NCI-H1092 treated with DMSO at 0.1 percent for 48 hours (cell line): Measurements from ENCODE around the gene STK11.
A peak's percentile ranks its signal among the peaks of the same experiment; 100 is the strongest.

ENCODE experiments used
- DNase-seq: peaks from one replicate; lab custom pipeline; 2025; lab: John Stamatoyannopoulos, UW

STK11 gene

GRCh38 chr19:1274081-1274851 lies 68.7 kb downstream of the STK11 start:
- no peak for DNase-seq

GRCh38 chr19:1274852-1275259 lies 69.3 kb downstream of the STK11 start:
- no peak for DNase-seq

GRCh38 chr19:1275260-1275975 lies 69.8 kb downstream of the STK11 start, which contains the start of gene FAM174C:
Gene FAM174C, plus strand, starts transcription at chr19:1275530. Its CDS starts 20 bp downstream, at chr19:1275550.
- DNase-seq = peak; percentile 95

GRCh38 chr19:1275976-1276627 lies 70.5 kb downstream of the STK11 start:
- DNase-seq = no peak

- DNase-seq = no peak
Observed at GRCh38 chr19:1276628-1277022, 71.0 kb downstream of the STK11 start.

- no peak for DNase-seq
Observed at GRCh38 chr19:1277061-1277460, 71.5 kb downstream of the STK11 start.
